GM10266 (cell line): ENCODE data around the gene TRMT11.

ENCODE experiments used
- DNase-seq: peaks from one replicate; pipeline ENCODE4 v3.0.0; 2012; ENCODE audit errors: extremely low spot score
- CTCF ChIP-seq: IDR thresholded peaks from 2 replicates; pipeline ENCODE4 v1.5.1; 2012; ENCODE audit warnings: mild to moderate bottlenecking, low read depth; ENCODE audit not compliant: control insufficient read depth, insufficient read depth; ENCODE audit errors: missing control alignments

Gene TRMT11

GRCh38 chr6:126042001-126042419, 55.7 kb downstream of the TRMT11 start:
- no peak for DNase-seq

GRCh38 chr6:126047648-126048047, 61.3 kb downstream of the TRMT11 start:
- no peak for DNase-seq
- TF ChIP-seq CTCF = no peak

More at GRCh38 chr6:126042001-126042419, 55.7 kb downstream of the TRMT11 start:
- no peak for TF ChIP-seq CTCF

GRCh38 chr6:126048635-126049034, 62.3 kb downstream of the TRMT11 start:
- no peak for TF ChIP-seq CTCF
- DNase-seq = no peak

- no peak for TF ChIP-seq CTCF
- no peak for DNase-seq
Observed at GRCh38 chr6:126050795-126051194, 64.5 kb downstream of the TRMT11 start.

GRCh38 chr6:126051791-126052190, 65.5 kb downstream of the TRMT11 start:
- no peak for TF ChIP-seq CTCF
- no peak for DNase-seq

GRCh38 chr6:126052485-126052884, 66.1 kb downstream of the TRMT11 start:
- TF ChIP-seq CTCF = no peak
- DNase-seq = no peak

GRCh38 chr6:126054258-126054702, 67.9 kb downstream of the TRMT11 start:
- no peak for DNase-seq
- TF ChIP-seq CTCF = no peak
